ENCODE measurements around the gene HIF3A.

The HIF3A gene

DNA sequence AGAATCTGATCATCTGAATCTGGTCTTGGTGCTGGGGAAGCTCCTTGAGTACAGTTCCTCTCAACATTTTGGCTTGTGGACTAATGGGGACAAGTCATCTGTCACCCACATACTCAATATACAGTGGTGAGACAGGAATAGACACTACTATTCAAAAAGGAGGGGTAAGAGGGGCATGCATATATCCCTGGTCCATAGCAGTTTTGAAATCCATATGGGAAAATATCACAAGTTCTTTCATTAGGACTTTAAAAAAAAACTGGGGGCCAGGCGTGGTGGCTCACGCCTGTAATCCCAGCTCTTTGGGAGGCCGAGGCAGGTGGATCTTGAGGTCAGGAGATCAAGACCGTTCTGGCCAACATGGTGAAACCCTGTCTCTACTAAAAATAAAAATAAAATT is 29.8 kb downstream of the HIF3A start:
- no peak for DNase-seq (ENCODE audit: low read depth in 1 of 2, low spot score in 1 of 2)

DNA sequence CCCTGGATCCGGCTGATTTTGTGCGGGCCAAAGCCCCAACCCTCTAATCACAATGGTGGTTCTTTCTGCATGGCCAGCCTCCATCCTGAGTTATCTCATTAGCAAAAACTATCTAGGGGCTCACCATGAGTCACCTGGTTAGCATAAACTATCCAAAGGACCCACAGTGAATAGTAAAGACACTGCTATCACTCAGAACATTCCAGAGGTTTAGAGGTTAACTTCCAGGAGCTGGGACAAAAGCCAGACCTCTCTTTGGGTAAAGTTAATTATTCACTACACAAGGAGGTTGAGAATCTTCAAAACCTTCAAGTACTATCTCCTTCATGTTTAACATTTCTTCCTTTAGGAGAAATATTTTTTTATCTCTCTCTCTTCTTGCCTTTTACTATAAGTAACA is 31.2 kb downstream of the HIF3A start:
- DNase-seq (ENCODE audit: low read depth in 1 of 2, low spot score in 1 of 2), result no peak

DNA sequence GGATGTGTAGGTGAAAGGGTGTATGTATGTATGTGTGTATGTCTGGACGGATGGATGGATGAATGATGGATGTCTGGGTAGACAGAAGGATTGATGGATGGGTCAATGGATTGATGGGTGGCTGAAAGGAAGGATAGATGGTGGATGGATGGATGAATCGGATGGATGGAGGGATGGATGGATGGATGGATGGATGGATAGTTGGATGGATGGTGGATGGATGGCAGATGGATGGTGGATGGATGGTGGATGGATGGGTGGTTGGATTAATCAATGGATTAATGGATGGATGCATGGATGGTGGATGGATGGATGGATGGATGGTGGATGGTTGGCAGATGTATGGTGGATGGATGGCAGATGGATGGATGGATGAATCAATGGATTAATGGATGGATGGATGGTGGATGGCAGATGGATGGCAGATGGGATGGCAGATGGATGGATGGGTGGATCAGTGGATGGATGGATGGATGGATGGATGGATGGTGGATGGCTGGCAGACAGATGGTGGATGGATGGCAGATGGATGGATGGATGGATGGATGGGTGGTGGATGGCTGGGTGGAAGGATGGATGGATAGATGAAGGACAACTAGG is 33.6 kb downstream of the HIF3A start:
- DNase-seq (ENCODE audit: low read depth in 1 of 2, low spot score in 1 of 2), result no peak

DNA sequence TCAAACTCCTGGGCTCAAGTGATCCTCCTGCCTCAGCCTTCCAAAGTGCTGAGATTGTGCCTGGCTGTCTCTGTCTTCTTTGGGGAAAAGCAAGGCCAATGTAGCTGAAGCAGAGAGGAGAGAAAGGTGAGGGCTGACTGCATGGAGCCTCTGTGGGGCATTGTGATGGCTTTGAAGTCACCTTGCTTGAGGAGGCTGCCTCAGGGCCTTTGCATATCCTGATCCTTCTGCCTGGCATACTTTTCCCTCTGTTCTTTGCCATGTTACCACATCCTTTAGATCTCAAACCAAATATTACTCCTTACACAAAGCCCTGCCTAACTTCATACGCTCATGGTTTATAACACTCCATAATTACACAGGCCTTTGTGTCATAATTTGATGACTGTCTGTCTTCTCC is 40.6 kb downstream of the HIF3A start:
- no peak for DNase-seq (ENCODE audit: low read depth in 1 of 2, low spot score in 1 of 2)

DNA sequence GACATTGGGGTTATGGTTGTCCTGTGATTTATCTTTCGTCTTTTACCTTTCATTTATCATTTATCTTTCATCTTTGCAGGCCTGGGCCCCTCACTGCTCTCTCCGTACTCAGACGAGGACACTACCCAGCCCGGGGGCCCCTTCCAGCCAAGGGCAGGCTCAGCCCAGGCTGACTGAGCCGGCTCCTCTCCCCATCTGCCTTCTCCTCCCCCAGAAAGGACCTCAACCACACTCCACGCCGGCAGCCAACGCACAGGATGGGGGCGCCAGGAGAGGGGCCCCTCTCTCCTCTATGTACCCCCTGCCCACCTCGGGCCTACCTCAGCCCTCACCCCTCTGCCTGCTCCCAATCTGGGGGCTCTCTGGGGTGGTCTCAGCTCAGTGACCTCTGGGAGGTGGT is 42.6 kb downstream of the HIF3A start:
- DNase-seq (ENCODE audit: low read depth in 1 of 2, low spot score in 1 of 2), result no peak

DNA sequence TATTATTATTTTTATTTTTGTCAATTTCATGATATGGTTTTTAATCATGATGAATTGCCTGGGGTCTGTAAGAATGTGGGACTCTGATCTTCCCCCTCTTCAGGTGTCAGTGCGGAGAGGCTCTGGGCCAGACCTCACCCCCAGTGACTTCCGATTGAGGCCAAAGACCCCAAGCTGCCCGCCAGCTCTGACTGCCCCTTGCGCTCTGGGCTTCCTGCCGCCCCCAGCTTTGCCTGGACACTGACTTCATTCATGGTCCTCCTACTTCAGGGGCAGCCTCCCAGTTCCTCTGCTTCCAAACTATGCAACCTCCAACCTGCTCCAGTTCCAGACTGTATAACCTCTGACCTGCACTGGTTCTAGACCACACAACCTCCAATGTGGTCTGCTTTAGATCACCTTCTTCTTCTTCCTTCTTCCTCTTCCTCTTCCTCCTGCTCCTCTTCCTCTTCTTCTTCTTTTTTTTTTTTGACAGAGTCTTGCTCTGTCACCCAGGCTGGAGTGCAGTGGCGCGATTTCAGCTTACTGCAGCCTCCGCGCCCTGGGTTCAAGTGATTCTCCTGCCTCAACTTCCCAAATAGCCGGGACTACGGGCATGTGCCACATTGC is 43.3 kb downstream of the HIF3A start:
- no peak for DNase-seq (ENCODE audit: low read depth in 1 of 2, low spot score in 1 of 2)

DNA sequence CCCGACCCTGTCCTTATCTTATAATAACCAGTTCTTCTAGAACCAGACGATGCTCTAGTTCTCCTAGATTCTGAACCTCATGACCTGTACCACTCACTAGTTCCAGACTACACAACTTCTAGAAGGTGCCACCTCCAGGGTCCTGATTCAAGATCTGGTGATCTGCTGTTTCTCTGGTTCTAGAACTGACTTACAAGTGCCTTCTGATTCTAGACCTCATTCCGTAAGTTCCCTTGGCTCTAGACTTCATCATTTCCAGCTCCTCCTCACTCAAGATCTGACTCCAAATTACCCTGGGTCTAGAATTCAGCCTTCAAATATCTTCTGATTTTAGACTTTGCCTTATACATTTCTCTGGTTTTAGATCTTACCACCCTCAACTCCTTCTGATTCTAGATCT is 45.1 kb downstream of the HIF3A start:
- DNase-seq (ENCODE audit: low read depth in 1 of 2, low spot score in 1 of 2), result no peak

DNA sequence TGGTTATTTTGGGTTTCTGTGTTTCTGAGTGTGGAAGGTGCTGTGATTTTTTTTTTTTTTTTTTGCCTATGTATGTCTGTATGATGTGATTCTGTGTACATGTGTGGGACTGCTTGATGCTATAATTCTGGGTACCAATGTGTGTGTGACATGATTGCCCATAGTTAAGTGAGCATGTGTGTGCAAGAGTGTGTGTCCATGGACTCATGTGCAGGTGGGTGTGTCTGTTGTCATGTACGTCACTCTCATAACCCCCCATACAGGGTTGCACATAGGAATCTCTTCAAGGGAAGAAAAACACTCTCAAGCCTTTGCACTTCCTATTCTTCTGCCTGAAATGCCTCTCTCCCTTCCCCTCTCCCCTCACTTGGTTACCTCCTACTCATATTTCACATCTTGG is 47.5 kb downstream of the HIF3A start:
- no peak for DNase-seq (ENCODE audit: low read depth in 1 of 2, low spot score in 1 of 2)

DNA sequence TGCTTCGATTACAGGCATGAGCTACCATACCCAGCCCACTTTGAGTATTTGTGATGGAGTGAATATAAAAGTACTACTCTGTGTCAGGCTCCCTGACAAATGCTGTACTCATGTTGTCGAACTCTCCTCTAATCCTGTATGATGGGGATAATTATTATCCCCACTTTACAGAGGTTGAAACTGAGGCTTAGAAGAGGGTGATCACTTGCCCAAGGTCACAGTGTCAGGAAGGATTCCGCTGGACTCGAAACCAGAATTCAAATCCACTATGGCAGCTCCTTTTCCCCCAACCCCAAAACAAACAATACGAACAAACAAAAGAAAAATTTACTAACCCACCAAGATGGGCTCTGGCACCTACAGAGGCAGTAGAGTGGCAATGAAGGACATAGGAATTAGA is 48.3 kb downstream of the HIF3A start:
- no peak for DNase-seq (ENCODE audit: low read depth in 1 of 2, low spot score in 1 of 2)

DNA sequence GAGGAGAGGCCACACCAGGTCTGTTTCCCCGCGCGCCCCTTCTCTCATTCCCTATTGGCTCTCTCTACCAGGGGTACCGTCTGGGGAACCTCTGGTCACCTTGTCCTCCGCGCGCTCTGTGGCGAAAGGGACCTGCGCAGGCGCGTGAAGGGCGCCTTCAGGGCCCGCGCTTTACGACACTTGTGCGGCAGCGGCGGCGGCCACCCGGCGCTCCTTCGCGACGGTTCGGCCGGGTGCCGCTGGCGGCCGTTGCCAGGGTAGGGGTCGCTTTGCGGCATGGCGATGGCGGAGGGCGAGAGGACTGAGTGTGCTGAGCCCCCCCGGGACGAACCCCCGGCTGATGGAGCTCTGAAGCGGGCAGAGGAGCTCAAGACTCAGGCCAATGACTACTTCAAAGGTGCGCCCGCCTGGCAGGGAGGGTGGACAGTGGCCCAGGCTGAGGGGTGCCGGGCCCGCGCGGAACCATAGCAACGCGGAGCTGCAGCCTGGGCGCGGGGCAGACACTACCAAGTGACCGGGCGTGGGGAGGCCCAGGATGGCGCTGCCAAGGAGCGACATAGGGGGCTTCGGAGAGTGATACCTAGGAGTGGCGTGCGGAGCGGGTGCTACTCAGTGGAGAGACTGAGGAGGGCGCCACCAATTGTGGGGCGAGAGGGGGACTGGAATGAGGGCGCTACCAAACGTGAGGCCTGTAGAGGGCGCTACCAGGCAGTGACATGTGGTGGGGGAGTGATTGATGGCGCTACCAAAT is 50.2 kb downstream of the HIF3A start, which contains the start of gene PPP5C:
Gene PPP5C, plus strand, starts transcription at position 267 of the 751 bp plus-strand sequence. Its CDS starts 10 bp downstream, at position 277.
- peak; percentile 74 to 82 for DNase-seq (ENCODE audit: low read depth in 1 of 2, low spot score in 1 of 2)

DNA sequence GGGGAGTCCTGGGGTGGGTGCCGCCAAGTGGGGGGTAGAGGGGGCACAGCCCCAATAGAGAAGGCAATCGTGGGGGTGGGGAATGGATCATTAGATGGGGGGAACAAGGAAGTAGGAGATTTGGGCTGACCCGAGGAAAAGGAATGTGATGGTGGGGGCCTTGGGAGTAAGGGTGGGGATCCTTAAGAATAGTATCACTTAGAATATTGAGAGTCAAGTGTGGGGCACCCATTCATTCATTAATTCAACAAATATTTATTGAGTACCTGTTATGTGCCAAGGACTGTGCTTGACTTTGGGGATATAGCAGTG is 50.7 kb downstream of the HIF3A start:
- no peak for DNase-seq (ENCODE audit: low read depth in 1 of 2, low spot score in 1 of 2)

DNA sequence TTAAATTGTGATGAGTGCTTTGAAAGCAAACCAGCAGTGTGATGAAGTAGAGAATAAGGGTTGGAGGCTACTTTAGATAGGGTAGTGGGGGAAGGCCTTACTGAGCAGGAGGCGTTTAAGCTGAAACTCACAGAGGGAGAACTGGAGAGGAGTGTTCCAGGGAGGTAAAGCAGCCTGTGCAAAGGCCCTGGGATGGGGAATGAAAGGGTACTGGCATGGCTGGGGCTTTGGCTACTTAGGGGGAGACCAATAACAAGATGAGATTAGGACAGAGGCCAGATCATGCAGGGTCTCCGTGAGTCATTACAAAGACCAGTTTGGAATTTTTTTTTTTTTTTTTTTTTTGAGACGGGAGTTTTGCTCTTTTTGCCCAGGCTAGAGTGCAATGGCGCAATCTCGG is 51.1 kb downstream of the HIF3A start:
- DNase-seq (ENCODE audit: low read depth in 1 of 2, low spot score in 1 of 2), result no peak

DNA sequence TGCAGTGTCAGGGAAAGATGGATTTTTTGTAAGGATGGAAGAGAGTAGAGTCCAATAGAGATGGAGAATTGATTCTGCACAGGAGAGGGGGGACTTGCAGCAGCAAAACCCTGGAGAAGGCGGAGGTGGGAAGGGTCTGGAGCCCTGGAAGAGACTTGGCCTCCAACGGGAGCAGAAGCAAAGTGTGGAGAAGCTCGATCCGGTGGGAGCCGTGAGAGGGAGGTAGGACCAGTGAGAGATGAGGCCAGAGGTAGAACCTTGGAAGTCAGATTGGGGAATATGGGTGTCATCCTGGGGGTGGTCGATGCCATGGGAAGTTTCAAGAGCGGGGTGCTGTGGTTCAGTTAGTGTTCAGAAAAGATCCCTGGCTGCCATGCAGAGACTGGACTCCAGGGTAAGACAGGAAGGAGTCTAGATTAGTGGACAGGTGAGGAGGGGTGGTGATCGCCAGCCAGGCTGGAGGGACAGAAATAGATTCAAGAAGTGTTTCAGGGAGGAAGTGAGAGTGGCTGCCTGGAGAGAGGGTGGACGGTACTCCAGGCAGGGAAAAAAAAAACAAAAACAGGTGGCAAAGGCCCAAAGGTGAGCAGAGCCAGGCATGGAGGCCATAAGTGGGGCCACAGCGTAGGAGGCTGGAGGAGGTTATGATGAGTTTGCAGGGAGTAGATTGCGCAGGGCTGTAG is 52.6 kb downstream of the HIF3A start:
- DNase-seq (ENCODE audit: low read depth in 1 of 2, low spot score in 1 of 2), result no peak

DNA sequence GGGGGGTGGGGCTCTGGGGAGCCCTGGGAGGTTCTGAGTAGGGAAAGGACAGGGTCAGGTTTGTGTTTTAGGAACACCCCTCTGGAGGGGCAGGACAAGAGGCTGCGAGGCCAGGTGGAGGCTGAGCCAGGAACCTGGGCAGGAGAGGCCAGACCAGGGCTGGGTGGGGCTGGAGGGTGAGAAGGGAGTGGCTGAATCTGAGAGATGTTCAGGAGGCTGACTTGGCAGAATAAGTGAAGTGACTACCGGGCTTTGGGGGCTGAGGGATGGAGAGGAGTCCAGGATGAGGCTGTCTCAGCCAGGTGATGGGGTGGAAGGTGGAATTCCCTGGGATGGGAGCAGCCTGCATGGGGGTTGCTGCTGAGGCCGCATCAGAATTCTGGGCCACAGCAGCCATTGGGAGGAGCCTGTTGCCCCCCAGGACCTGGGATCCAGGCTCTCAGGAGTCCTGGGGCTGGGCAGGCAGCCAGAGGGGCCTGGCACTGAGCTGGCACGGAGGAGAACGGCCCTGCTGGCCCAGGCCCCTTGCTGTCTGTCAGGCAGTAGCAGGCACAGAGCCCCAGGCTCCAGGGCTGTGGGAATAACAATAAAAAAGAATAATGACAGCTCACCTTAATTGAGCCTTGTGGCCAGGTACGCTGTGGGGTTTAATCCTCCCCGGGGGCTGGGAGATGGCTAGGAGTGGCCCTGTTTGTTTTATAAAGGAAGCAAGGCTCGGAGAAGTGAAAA is 53.4 kb downstream of the HIF3A start:
- DNase-seq (ENCODE audit: low read depth in 1 of 2, low spot score in 1 of 2), result no peak

DNA sequence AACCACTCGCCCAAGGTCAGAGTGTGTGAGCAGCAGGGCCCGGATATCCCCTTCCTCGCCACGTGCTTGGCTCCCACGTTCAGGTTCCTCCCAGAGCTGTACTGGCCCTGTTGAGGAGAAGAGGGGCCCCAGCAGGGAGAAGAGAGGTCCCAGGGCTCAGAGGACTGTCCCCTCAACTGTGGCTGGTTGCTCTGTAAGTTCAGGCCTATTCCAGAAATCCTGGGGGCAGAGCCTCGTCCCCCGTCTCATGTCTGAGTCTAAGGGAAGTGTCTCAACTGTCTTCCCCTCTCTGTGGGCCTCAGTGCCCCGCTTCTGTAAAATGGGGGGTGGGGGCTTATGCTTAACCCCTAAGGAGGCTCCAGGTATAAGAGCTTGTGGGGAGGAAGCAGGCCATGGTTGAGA is 53.9 kb downstream of the HIF3A start:
- DNase-seq (ENCODE audit: low read depth in 1 of 2, low spot score in 1 of 2), result peak in 1 of 2 donors; percentile 20

DNA sequence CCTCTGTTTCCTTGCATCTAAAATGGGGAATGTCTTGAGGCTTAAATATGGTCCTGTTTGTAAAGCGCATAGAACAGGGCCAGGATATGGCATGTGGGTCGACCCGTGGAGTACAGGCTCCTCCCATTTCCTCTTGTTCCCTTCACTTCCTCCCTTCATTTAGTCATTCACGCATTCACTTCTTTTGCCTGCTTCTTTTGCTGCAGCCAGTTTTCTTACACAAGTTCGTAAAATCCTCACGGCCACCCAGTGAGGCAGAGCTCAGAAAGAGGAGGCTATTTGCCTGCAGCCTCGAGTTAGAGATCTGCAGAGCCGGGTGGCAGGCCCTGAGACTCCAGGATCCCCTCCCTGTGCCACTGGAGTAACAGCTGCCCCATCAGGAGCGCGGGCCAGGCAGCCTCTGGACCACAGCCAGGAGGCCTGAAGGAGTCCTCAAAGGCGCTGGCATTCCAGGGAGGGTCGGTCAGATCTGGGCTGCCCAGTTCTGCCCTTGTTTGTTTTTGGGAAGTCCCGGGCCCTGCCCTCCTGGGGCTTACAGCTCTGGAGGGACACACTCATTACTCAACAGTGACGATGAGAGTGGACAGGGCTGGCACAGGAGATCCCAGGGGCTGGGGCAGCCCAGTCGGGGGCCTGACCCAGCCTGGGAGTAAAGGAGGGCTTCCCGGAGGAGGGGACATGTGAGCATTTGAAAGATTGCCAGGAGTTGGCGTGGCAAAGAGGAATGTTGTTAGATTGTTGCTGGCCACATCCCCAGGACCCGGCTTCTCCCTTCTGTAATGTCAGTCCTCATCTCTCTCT is 54.6 kb downstream of the HIF3A start:
- no peak for DNase-seq (ENCODE audit: low read depth in 1 of 2, low spot score in 1 of 2)

DNA sequence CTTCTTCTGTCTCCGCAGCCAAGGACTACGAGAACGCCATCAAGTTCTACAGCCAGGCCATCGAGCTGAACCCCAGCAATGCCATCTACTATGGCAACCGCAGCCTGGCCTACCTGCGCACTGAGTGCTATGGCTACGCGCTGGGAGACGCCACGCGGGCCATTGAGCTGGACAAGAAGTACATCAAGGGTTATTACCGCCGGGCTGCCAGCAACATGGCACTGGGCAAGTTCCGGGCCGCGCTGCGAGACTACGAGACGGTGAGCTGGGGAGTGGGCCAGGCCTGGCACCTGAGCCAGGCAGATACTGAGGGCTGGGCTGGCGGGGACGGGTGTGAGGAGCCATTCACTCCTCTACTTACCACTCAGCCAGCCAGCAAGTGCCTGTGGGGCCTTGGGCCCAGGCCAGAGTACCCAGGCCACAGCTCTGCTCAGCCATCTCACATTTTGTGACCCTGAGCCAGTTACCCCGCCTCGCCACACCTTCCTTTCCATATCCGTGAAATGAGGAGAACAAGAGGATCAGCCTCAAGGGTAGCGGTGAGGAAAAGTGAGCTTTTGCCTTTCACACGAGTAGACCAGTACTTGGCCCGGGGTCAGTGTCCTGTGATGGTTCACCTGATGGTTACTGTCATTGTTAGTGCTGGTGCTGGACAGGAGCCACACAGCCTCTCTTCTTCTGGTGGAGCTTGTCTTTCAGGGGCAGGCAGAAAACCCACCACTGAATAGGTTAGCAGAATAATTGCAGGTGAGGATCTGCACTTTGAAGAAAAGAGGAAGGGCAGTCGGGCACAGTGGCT is 57.1 kb downstream of the HIF3A start:
- DNase-seq (ENCODE audit: low read depth in 1 of 2, low spot score in 1 of 2), result no peak

DNA sequence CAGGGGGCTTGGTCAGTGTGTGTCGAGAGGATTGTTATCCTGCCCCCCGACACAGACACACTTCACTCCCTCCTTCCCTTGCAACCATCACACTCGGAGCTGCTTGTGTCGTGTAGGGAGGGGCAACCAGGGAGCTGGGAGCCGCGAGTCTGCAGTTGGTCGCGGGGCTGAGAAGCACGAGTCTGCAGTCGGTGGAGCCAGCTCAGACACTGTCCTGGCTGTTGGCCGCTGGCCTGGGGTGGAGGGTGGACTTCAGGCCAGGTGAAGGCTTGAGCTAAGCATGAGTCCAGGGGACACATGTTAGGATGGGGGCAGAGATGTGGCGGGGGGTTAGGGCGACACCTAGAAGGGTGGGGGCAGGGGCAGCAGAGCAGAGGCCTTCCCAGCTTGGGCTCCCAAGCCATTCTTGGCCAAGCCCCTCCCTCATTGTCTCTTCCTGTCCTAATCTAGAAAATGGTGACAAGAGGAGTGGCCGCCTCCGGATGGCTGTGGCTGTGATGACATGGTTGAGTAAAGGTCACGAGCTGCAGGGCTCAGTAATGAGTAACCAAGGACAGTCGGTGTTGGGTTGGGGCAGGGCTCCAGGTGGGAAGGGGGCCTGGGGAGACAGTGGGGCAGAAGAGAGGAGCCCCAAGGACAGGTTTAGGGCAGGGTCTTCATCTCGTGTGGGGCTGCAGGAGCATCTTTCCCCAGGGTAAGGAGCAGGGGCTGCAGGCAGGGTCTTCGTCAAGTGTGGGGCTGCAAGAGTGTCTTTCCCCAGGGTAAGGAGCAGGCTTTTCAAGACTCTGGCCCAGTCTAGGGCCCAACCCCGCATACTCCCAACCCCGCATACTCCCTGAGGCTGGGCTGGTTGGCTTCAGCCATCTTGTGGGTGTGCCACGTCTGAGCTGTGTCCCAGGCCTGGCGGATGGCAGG is 58.6 kb downstream of the HIF3A start:
- no peak for DNase-seq (ENCODE audit: low read depth in 1 of 2, low spot score in 1 of 2)
